ENCODE results near the gene ASPSCR1.

- TF ChIP-seq CTCF (IDR thresholded peaks at IDR 0.05) (no peak), POLR2A (IDR thresholded peaks at IDR 0.05) (no peak)
Measured at GRCh38 chr17:81934850-81935708, 42.4 kb upstream of the ASPSCR1 start.

Data from testis (tissue), 2 donors.